ENCODE measurements around the gene RASA2.

- TF ChIP-seq, protein P1, sequence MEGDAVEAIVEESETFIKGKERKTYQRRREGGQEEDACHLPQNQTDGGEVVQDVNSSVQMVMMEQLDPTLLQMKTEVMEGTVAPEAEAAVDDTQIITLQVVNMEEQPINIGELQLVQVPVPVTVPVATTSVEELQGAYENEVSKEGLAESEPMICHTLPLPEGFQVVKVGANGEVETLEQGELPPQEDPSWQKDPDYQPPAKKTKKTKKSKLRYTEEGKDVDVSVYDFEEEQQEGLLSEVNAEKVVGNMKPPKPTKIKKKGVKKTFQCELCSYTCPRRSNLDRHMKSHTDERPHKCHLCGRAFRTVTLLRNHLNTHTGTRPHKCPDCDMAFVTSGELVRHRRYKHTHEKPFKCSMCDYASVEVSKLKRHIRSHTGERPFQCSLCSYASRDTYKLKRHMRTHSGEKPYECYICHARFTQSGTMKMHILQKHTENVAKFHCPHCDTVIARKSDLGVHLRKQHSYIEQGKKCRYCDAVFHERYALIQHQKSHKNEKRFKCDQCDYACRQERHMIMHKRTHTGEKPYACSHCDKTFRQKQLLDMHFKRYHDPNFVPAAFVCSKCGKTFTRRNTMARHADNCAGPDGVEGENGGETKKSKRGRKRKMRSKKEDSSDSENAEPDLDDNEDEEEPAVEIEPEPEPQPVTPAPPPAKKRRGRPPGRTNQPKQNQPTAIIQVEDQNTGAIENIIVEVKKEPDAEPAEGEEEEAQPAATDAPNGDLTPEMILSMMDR (optimal IDR thresholded peaks at IDR 0.05 in 1 of 3, IDR thresholded peaks at IDR 0.05 in 1 of 3, conservative IDR thresholded peaks at IDR 0.05 in 1 of 3; ENCODE audit: extremely low read depth in 1 of 3, insufficient read depth in 2 of 3, low read length in 3 of 3), result no peak
- TF ChIP-seq EZH2 (IDR thresholded peaks at IDR 0.05; ENCODE audit: low read length), result no peak
These were observed 34.1 kb upstream of the RASA2 start for GRCh38 chr3:141452773-141453172.
